NCI-H69 (cell line): ENCODE measurements around the gene TDRKH.

Source experiments
- DNase-seq: peaks from one replicate; lab custom pipeline; 2025; lab: John Stamatoyannopoulos, UW

The TDRKH gene

GRCh38 chr1:151822404-151822803 lies 32.1 kb upstream of the TDRKH start:
- DNase-seq = no peak

DNA sequence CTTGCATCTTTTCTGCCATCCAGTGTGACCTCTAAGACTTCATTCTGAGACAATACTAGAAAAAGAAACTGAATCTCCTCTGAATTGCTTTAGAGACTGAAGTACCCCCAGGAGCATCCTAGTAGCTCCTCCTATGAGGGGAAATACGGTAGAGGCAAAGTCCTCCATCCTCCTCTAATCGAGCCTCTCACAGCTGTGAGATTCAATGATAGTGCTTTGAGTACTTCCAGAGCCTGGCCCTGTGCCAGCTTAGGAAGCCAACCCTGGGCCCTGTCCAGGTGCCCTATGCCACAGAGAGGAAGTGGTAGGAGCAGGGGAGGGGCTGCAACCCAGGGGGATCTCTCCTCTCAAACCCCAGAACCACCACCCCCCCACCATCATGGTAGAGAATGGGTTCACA lies 30.6 kb upstream of the TDRKH start:
- DNase-seq = peak; percentile 69

GRCh38 chr1:151819976-151820623 lies 29.8 kb upstream of the TDRKH start:
- no peak for DNase-seq

- no peak for DNase-seq
Observed at GRCh38 chr1:151819227-151819835, 29.0 kb upstream of the TDRKH start.

DNA sequence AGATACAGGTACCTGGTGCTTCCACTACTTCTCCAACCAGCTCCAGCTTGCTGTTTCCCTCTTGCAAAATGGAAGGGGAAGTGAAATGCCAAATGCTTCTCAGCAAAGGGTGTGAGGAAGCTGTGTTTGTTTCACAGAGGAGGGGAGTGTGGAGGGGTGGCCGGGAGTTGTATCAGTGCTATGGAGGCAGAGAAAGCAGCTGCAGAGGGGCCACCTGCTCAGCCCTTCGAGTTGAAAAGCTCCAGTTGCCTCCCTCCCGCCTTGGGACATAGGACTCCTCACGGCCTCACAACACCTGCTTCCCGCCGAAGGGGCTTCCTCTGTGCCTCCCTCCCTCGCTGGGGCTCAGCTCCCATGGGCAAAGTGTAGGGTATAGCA lies 27.0 kb upstream of the TDRKH start:
- DNase-seq = no peak

DNA sequence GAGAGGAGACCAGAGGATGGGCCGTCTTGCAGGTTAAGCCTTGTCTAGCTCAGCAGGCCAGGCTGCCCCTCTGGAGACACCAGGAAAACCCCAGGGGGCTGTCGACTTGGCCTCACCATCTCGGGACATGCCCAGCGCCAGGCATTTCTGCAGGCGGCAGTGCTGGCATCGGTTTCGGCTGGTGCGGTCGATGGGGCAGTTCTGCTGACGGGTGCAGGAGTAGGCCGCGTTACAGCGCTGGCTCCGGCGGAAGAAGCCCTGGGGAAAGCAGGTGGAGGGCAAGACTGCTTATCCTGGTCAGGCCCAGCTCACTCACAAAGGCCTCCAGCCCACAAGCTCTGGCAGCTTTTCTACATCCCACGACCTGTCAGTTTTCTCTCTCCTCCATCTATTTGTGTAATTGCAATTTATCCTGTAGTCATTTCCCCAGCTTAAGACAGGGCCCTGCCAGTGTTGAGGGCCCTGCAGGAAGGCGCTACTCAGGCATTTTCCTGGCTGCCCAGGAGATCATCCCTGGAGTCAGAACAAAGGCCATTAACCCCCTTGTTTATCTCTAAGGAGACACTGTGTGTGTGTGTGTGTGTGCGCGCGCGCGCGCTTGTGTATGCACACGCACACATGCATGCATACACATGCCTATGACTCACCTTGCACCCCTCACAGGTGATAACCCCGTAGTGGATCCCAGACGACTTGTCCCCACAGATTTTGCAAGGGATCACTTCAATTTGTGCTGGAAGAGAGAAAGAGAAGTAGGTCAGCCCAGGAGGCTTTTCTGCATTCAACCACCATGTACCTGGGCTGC lies 26.4 kb upstream of the TDRKH start:
- peak; percentile 11 for DNase-seq

GRCh38 chr1:151815716-151816327 lies 25.5 kb upstream of the TDRKH start:
- DNase-seq = no peak

- DNase-seq = no peak
Observed at GRCh38 chr1:151814971-151815545, 24.8 kb upstream of the TDRKH start.

DNA sequence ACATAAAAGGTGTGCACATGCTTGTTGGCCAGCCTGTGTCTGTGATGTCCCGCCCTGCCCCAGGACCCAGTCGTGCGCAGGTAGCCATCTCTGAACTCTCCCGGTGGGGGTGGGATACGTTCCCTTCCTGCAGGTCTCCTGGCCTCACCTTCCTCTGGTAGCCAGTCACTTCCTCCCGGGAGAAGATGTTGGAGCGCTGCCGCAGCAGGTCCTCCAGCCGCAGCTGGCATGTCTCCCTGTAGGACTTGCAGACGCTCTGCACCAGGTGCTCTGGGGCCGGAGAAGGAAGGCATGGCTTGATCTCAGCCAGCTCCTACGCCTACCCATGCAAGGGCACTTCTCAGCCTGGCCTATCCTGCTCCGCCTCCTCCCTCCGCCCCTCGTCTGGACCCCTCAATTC lies 24.1 kb upstream of the TDRKH start:
- DNase-seq = no peak

DNA sequence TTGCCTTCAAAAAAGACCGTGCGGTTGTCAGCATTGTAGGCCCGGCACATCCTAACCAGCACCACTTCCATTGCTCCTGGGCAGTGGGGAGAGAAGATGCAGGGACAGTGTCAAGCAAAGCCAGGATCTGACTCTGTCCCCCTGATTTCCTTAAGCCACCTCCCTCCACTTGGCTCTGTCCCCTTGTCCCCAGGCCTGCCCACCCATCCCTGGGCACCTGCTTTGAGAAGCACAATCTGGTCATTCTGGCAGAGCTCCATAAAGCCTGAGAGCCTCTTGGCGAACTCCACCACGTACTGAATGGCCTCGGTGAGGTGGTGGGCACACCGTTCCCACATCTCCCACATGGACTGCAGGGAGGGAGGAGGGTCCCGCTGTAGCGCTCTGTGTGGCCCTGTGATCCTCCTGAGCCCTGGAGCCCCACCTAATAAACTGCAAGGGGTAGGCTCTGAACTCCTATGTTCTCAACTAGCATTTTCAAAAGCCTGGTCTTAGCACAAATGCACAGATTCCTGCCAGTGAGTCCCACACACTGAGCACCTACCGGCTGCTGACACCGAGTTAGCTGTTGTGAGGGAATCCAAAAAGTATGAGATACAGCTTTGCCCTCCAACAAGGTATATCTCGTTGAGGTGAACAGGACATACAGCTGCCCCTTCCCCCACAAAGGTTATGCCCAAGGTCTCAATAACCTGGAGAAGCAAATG lies 23.1 kb upstream of the TDRKH start:
- DNase-seq = no peak

GRCh38 chr1:151811181-151811580 lies 20.9 kb upstream of the TDRKH start:
- DNase-seq = no peak

GRCh38 chr1:151809985-151810556 lies 19.8 kb upstream of the TDRKH start:
- DNase-seq = peak; percentile 10

- peak; percentile 38 for DNase-seq
Observed at GRCh38 chr1:151809290-151809984, 19.1 kb upstream of the TDRKH start.

- DNase-seq = no peak
Observed at GRCh38 chr1:151807766-151808165, 17.5 kb upstream of the TDRKH start.

- DNase-seq = no peak
Observed at GRCh38 chr1:151807131-151807530, 16.8 kb upstream of the TDRKH start.

- no peak for DNase-seq
Observed at GRCh38 chr1:151806170-151806569, 15.9 kb upstream of the TDRKH start.

- DNase-seq = no peak
Observed at GRCh38 chr1:151805066-151805820, 14.9 kb upstream of the TDRKH start, which contains the start of gene LINGO4. Gene LINGO4, minus strand, starts transcription at chr1:151805419. Its CDS starts 2,715 bp downstream, at chr1:151802704.

- DNase-seq = no peak
Observed at GRCh38 chr1:151803915-151804314, 13.6 kb upstream of the TDRKH start.

DNA sequence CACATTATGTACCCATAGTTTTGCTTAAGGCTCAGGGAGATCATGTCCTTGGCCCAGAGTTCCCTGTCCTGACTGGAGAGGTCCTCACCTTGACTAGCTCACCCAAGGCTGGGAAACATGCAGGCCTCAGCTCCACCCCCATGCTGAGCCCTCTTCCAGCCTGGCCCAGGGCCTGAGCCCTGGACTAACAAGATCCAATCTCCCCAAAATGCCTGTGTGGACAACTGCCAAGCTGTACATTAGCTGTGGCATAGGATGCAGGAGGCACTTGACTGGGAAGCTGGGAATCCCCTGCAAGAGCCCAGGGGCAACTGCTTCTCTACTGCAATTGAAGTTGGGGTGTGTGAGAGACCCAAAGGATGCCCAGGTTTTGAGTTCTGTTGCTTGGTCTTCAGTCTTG lies 12.9 kb upstream of the TDRKH start:
- DNase-seq = no peak

DNA sequence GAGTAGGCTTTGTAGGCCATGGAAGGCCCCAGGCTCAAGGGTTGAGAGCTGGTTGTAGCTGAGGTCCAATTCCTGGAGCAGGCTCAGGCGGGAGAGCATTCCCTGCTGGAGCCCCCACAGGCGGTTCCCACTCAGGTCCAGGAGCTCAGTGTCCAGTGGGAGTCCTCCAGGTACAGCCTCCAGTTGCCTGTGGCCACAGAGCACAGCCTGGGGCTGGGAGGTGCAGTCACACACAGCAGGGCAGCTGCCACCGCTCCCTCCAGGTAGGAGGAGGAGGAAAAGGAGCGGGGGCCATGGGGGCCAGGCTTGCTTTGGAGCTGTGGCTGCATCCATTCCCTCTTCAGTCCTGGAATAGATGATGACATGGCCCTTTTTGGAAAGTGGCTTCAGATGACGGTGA lies 12.1 kb upstream of the TDRKH start:
- no peak for DNase-seq
